Stimulated activated naive CD8-positive, alpha-beta T cell treated with anti-CD3 and anti-CD28 coated beads, Interleukin-15, Interleukin-2, amounts not matched to agents 100 ng/mL and 50 ng/mL, for 24 hours (primary cell): ENCODE measurements around the gene SHKBP1.
"Not testable (repeated sequence)": the region's sequence is repeated elsewhere in the genome, so short reads cannot be mapped to it uniquely, and the experiment has no call there.

Experiments used
- H3K27ac Mint-ChIP-seq: one replicate; pipeline ENCODE4 v1.8.0; 2021; ENCODE audit warnings: mild to moderate bottlenecking, mixed read lengths
- H3K27me3 Mint-ChIP-seq: one replicate; pipeline ENCODE4 v1.8.0; 2021; ENCODE audit warnings: mixed read lengths
- H3K36me3 Mint-ChIP-seq: one replicate; pipeline ENCODE4 v1.8.0; 2021; ENCODE audit warnings: low read depth, mixed read lengths
- H3K4me1 Mint-ChIP-seq: one replicate; pipeline ENCODE4 v1.8.0; 2021; ENCODE audit warnings: low read depth, mixed read lengths
- H3K4me3 Mint-ChIP-seq: one replicate; pipeline ENCODE4 v1.8.0; 2021; ENCODE audit warnings: mild to moderate bottlenecking, mixed read lengths
- H3K9me3 Mint-ChIP-seq: one replicate; pipeline ENCODE4 v1.8.0; 2021; ENCODE audit warnings: mixed read lengths

The SHKBP1 gene

DNA sequence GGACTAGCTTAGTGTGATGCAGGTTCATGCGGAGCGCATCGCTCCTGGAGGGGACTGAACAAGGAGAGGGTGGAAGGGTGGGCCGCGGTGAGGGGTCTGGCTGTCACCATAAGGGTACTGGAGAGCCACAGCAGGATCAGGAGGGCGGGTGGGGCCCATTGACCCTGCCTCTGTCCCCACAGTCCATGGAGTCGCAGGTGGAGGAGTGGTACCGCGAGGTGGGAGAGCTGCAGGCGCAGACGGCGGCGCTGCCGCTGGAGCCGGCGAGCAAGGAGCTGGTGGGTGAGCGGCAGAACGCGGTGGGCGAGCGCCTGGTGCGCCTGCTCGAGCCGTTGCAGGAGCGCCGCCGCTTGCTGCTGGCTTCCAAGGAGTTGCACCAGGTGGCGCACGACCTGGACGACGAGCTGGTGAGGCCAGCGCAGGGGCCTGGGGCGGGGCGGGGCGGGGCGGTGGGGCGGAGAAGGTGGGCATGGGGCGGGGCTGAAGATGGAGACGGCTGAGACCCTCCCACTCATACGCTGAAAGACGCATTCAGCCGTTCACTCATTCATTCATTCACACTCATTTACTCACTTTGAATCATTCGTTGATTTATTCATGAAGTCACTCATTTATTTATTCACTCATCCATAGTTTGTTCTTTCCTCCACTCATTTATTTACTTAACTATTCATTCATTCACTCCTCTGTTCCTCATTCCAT is 27.5 kb upstream of the SHKBP1 start:
- H3K4me3 Mint-ChIP-seq: no peak overlapping the region
- peaks cover 11% of the 10 kb centered on the region for H3K4me1 Mint-ChIP-seq
- no peaks in the 10 kb centered on the region for H3K9me3 Mint-ChIP-seq
- H3K27me3 Mint-ChIP-seq: peaks cover 56% of the 10 kb centered on the region
- no peaks in the 10 kb centered on the region for H3K36me3 Mint-ChIP-seq
- no peak overlapping the region for H3K27ac Mint-ChIP-seq

DNA sequence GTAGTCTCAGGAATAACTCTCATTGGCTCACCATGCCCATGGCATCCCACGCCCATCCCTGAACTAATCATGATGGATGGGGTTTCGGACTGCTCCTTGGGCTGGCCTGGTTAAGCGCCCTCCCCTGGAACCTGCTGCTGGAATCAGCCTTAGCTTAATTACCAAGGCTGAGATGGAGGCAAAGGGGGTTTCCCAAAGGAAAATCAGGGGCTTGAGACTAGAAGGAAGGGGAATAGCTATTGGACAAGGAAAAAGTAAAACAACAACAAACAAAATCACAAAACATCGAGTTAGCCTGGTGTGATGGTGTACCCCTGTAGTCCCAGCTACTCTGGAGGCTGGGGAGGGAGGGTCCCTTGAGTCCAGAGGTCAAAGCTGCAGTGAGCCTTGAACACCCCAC is 25.7 kb upstream of the SHKBP1 start:
- Mint-ChIP-seq H3K4me1 (peaks cover 11% of the 10 kb centered on the region), H3K4me3 (no peak overlapping the region), H3K27me3 (peaks cover 62% of the 10 kb centered on the region), H3K36me3 (no peaks in the 10 kb centered on the region), H3K27ac (no peak overlapping the region), H3K9me3 (no peaks in the 10 kb centered on the region)

GRCh38 chr19:40552848-40553247 is 23.8 kb upstream of the SHKBP1 start:
- no peaks in the 10 kb centered on the region for H3K9me3 Mint-ChIP-seq
- peaks cover 11% of the 10 kb centered on the region for H3K4me1 Mint-ChIP-seq
- no peak overlapping the region for H3K27ac Mint-ChIP-seq
- H3K36me3 Mint-ChIP-seq: no peaks in the 10 kb centered on the region
- peaks cover 51% of the 10 kb centered on the region for H3K27me3 Mint-ChIP-seq
- no peak overlapping the region for H3K4me3 Mint-ChIP-seq

DNA sequence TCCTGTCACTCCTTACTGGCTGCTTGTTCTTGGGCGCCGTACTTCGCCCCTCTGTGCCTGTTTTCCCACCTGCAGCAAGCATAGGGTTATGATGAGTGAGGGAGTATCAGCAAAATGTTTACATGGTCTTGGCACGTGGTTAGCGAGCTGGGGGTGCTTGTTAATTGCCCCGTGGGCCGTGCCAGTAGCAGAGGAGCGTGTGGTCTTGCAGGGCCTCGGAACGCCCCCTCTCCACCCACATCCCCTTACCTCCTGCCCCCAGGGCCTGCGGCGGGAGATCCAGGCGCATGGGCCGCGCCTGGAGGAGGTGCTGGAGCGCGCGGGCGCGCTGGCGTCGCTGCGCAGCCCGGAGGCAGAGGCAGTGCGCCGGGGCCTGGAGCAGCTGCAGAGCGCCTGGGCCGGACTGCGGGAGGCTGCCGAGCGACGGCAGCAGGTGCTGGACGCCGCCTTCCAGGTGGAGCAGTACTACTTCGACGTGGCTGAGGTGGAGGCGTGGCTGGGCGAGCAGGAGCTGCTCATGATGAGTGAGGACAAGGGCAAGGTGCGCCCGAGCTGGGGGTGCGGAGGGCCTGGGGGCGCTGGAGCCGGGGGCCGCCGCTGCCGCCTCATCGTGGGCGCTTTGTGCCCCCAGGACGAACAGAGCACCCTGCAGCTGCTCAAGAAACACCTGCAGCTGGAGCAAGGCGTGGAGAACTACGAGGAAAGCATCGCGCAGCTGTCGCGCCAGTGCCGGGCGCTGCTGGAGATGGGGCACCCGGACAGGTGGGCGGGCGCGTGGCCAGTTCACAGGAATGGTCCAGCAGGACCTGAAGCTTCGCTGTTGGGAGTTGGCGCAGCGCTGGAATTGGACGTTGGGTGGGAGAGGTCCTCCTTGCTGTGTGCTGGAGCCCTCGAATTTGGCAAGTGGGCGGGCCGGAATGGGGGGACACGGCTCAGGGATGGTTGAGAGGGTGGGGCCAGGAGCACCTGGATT is 22.5 kb upstream of the SHKBP1 start:
- H3K4me1 Mint-ChIP-seq: peaks cover 7% of the 10 kb centered on the region
- H3K9me3 Mint-ChIP-seq: no peaks in the 10 kb centered on the region
- H3K27ac Mint-ChIP-seq: no peak overlapping the region
- no peaks in the 10 kb centered on the region for H3K36me3 Mint-ChIP-seq
- no peak overlapping the region for H3K4me3 Mint-ChIP-seq
- peaks cover 45% of the 10 kb centered on the region for H3K27me3 Mint-ChIP-seq

GRCh38 chr19:40555978-40556689 is 20.5 kb upstream of the SHKBP1 start:
- Mint-ChIP-seq H3K9me3 (no peaks in the 10 kb centered on the region), H3K27me3 (peaks cover 42% of the 10 kb centered on the region), H3K27ac (no peak overlapping the region), H3K36me3 (no peaks in the 10 kb centered on the region), H3K4me3 (no peak overlapping the region), H3K4me1 (peaks cover 5% of the 10 kb centered on the region)

- Mint-ChIP-seq H3K4me1 (peaks cover 9% of the 10 kb centered on the region), H3K27me3 (peaks cover 42% of the 10 kb centered on the region), H3K27ac (no peak overlapping the region), H3K4me3 (no peak overlapping the region), H3K36me3 (no peaks in the 10 kb centered on the region), H3K9me3 (no peaks in the 10 kb centered on the region)
Observed at GRCh38 chr19:40556953-40557530, 19.6 kb upstream of the SHKBP1 start.

- Mint-ChIP-seq H3K9me3 (no peaks in the 10 kb centered on the region), H3K27ac (no peak overlapping the region), H3K27me3 (peaks cover 27% of the 10 kb centered on the region), H3K36me3 (no peaks in the 10 kb centered on the region), H3K4me3 (no peak overlapping the region), H3K4me1 (peaks cover 9% of the 10 kb centered on the region)
Observed at GRCh38 chr19:40559394-40559793, 17.3 kb upstream of the SHKBP1 start.

- Mint-ChIP-seq H3K9me3 (no peaks in the 10 kb centered on the region), H3K27me3 (peaks cover 26% of the 10 kb centered on the region), H3K27ac (no peak overlapping the region)
Observed at GRCh38 chr19:40560092-40560507, 16.6 kb upstream of the SHKBP1 start.

DNA sequence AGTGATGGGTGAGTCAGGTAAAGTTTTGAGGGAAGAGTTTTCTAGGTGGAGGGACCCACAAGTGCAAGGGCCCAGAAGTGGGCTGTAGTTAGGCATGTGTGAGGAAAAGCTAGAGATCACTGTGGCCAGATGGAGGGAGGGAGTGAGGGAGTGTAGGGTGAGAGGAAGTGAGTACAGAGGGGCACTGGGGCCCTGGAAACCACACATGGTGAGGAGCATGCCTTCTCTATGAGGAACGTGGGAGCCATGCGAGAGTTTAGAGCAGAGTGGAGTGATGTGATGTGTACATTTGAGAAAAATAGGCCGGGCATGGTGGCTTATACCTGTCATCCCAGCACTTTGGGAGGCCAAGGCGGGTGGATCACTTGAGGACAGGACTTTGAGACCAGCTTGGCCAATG is 14.7 kb upstream of the SHKBP1 start:
- Mint-ChIP-seq H3K9me3 (no peaks in the 10 kb centered on the region), H3K27ac (no peak overlapping the region), H3K27me3 (peaks cover 41% of the 10 kb centered on the region), H3K4me1 (peaks cover 9% of the 10 kb centered on the region), H3K4me3 (no peak overlapping the region), H3K36me3 (no peaks in the 10 kb centered on the region)

More at GRCh38 chr19:40560092-40560507, 16.6 kb upstream of the SHKBP1 start:
- Mint-ChIP-seq H3K36me3 (no peaks in the 10 kb centered on the region), H3K4me3 (no peak overlapping the region), H3K4me1 (peaks cover 9% of the 10 kb centered on the region)

- H3K27ac Mint-ChIP-seq, H3K36me3 Mint-ChIP-seq, H3K4me3 Mint-ChIP-seq, H3K4me1 Mint-ChIP-seq, H3K9me3 Mint-ChIP-seq: not testable (repeated sequence)
- peaks cover 54% of the 10 kb centered on the region for H3K27me3 Mint-ChIP-seq
Observed at GRCh38 chr19:40564535-40564934, 12.1 kb upstream of the SHKBP1 start.

GRCh38 chr19:40565355-40565754 is 11.3 kb upstream of the SHKBP1 start:
- peaks cover 54% of the 10 kb centered on the region for H3K27me3 Mint-ChIP-seq
- no peaks in the 10 kb centered on the region for H3K36me3 Mint-ChIP-seq
- H3K4me3 Mint-ChIP-seq: no peak overlapping the region
- peaks cover 12% of the 10 kb centered on the region for H3K4me1 Mint-ChIP-seq
- no peaks in the 10 kb centered on the region for H3K9me3 Mint-ChIP-seq
- no peak overlapping the region for H3K27ac Mint-ChIP-seq

DNA sequence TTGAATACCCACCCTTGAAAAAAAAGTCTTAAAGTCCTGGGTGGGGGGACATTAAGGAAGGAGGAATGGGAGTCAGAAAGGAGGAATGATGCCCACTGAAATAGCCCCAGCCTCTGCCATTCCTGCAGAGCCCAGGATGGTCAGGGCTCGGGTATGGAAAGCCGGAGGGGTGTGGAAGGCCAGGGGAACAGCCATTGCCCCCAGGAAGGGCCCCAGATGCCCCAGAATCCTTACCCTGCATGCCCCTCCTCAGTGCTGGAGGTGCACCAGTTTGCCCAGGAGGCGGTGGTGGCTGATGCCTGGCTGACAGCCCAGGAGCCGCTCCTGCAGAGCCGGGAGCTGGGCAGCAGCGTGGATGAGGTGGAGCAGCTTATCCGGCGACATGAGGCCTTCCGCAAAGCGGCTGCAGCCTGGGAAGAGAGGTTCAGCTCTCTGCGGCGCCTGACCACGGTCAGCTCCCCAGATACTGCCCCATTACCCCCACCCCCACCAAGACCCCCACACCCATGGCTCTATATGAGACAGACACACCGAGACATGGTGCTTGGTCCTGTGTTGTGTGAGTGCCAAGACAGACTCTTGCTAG is 10.7 kb upstream of the SHKBP1 start:
- no peaks in the 10 kb centered on the region for H3K9me3 Mint-ChIP-seq
- H3K36me3 Mint-ChIP-seq: no peaks in the 10 kb centered on the region
- no peak overlapping the region for H3K27ac Mint-ChIP-seq
- peaks cover 52% of the 10 kb centered on the region for H3K27me3 Mint-ChIP-seq
- H3K4me1 Mint-ChIP-seq: peaks cover 17% of the 10 kb centered on the region
- no peak overlapping the region for H3K4me3 Mint-ChIP-seq

DNA sequence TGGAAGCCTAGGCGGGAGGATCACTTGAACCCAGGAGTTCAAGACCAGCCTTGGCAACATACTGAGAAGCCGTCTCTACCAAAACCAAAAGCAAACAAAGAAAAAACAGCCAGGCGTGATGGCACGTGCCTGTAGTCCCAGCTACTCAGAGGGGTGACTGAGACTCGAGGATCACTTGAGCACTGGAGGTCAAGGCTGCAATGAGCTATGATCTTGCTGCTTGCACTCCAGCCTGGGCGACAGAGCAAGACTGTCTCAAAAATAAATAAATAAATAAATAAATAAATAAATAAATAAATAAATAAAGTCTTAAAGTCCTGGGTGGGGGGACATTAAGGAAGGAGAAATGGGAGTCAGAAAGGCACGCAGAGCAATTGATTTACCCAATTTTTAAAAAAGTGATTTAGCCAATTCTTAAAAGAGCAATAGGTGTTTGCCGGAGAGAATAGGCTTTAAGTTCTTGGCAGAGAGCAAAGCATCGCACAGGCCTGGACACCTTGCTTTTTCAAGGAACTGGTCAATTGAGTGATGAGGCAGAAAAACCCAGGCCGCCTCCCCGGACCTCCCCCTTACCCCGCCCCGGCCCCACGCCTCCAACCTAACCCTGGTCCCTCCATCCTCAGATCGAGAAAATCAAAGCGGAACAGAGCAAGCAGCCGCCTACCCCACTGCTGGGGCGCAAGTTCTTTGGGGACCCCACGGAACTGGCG is 9.5 kb upstream of the SHKBP1 start:
- no peak overlapping the region for H3K27ac Mint-ChIP-seq
- H3K27me3 Mint-ChIP-seq: peaks cover 47% of the 10 kb centered on the region
- H3K36me3 Mint-ChIP-seq: no peaks in the 10 kb centered on the region
- H3K4me3 Mint-ChIP-seq: peak overlapping the region; percentile 20
- H3K4me1 Mint-ChIP-seq: peaks cover 14% of the 10 kb centered on the region
- no peaks in the 10 kb centered on the region for H3K9me3 Mint-ChIP-seq
